Right lobe of liver (tissue), 6 donors: ENCODE results near the gene GYG2. TPM values are rescaled to one million over a fixed set of nuclear protein-coding genes. Genes with fewer than 3 reads are reported as not detected.
"Not testable (repeated sequence)": the region's sequence is repeated elsewhere in the genome, so short reads cannot be mapped to it uniquely, and the experiment has no call there.

Experiments used
- ATAC-seq, 4 donors: fragments of 200-7000 bp; cut with Tn5 transposase; one replicate each; pipeline ENCODE4 v1.9.1; 2020; ENCODE audit warnings: mild to moderate bottlenecking in 4 of 4, moderate library complexity in 4 of 4
- DNase-seq, 3 donors: peaks; one replicate each; pipeline ENCODE4 v3.0.0-alpha.2; 2020
- H3K27ac ChIP-seq, 3 donors: fragments of 200-600 bp; one replicate each; pipeline ENCODE4 v1.8.0; 2022
- H3K27me3 ChIP-seq, 2 donors: fragments of 200-600 bp; one replicate each; pipeline ENCODE4 v1.8.0; 2022
- H3K36me3 ChIP-seq, 4 donors: fragments of 200-600 bp; sonication (generic) in 1 of 4; one replicate each; pipeline versions ENCODE4 v1.5.1 to v1.8.0; 2017 to 2022; ENCODE audit warnings: control low read depth in 1 of 4
- H3K4me1 ChIP-seq, 4 donors: fragments of 200-600 bp; sonication (generic) in 1 of 4; one replicate each; pipeline versions ENCODE4 v1.5.1 to v1.8.0; 2017 to 2022; ENCODE audit warnings: control low read depth in 1 of 4
- H3K4me3 ChIP-seq, 3 donors: fragments of 200-600 bp; one replicate each; pipeline ENCODE4 v1.8.0; 2022
- H3K9me3 ChIP-seq, 4 donors: fragments of 200-600 bp; sonication (generic) in 1 of 4; one replicate each; pipeline versions ENCODE4 v1.5.1 to v1.8.0; 2017 to 2022; ENCODE audit warnings: control low read depth in 1 of 4
- CTCF ChIP-seq, 4 donors: fragments of 200-600 bp in 3 of 4; fragments of 450-650 bp in 1 of 4; IDR thresholded peaks; one replicate each; pipeline versions ENCODE4 v1.5.1 to v1.8.0; 2016 to 2022; ENCODE audit warnings: antibody characterized with exemption in 4 of 4, mild to moderate bottlenecking in 2 of 4
- POLR2A ChIP-seq: fragments of 450-650 bp; IDR thresholded peaks from one replicate; pipeline ENCODE4 v1.6.1; 2017; ENCODE audit warnings: antibody characterized with exemption, mild to moderate bottlenecking
- WGBS: methylation state at CpG from one replicate; pipeline ENCODE4 v1.1.6; 2018; ENCODE audit warnings: low coverage, low lambda C conversion rate; ENCODE audit not compliant: insufficient coverage; ENCODE audit errors: missing lambda C conversion rate; 5-methylcytosine and 5-hydroxymethylcytosine counted together
- intact Hi-C, 2 donors: fragments of 100-400 bp; cut with DNase I; formaldehyde crosslinking; loops; one replicate each; pipeline versions ENCODE4 v1.11.2 to v1.14.1; 2022
- total RNA-seq, 6 experiments: library from RNA; depleted of rRNA in 2 of 6; stranded (reverse); fragments of >200 nt in 2 of 6; fragmentation: NEBNext Ultra II Directional in 3 of 6; extraction: Animal tissue kit (Norgen Biotek cat#: 25700) in 3 of 6; gene quantifications; one replicate each; pipeline versions ENCODE4 v1.1.0 to v1.2.4, GENCODE V29; 2016 to 2023
- donor health status: DM: no; HTN: yes; CAD: no.
- donor health status: DM: no; HTN: no; CAD: no.
- donor health status: DM: no; HTN: no; CAD: no.
- donor health status: DM: no; HTN: yes; CAD: no.
- donor health status: DM: no; HTN: yes; CAD: no.

The GYG2 gene
- total RNA-seq, 6 experiments from 2014 or later: 17.6 to 27.7 (median 21.3) TPM

- Histone ChIP-seq H3K36me3 (no peaks in the 10 kb centered on the region), H3K27me3 (no peaks in the 10 kb centered on the region), H3K4me1 (no peaks in the 10 kb centered on the region), H3K9me3 (no peaks in the 10 kb centered on the region), H3K27ac (no peak overlapping the region), H3K4me3 (no peak overlapping the region)
- intact Hi-C loops: loop anchor here in 1 of 2 donors (10.0 kb wide), 1 partner anchor 156 kb away; no protein-coding TSS in a partner anchor
- 87% methylated on average over 3 of the region's 4 CpGs for WGBS
- no peak for ATAC-seq
- no peak for DNase-seq
- no peak for TF ChIP-seq CTCF (IDR thresholded peaks at IDR 0.05)
Observed at GRCh38 chrX:2801223-2801622, 27.5 kb upstream of the GYG2 start.

DNA sequence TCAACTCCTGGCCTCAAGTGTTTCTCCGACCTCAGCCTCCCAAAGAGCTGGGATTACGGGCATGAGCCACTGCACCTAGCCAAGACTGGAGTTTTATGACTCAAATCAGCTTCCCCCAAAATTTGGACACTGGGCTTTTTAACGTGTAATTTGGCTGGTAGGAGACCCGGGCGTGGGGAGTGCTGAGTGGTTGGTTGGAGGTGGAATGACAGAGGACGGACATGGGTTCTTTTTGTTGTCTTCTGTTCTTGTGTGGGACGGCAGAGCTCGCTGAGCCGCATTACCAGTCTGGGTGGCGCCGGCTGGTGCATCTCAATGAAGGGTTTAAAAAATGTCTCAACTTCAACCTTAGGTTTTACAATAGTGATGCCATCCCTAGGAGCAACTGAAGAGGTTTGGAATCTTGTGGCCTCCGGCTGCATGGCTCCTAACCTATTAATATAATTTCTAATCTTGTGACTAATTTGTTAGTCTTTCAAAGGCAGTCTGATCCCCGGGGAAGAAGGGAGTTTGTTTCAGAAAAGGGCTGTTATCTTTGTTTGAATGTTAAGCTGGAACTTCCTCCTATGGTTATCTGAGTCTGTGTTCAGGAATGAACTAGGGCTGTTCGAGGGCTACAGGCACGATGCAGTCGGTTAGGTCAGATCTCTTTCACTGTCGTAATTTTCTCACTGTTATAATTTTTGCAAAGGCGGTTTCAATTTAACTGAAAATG is 26.2 kb upstream of the GYG2 start:
- intact Hi-C loops: loop anchor here in 1 of 2 donors (10.0 kb wide), 1 partner anchor 158 kb away; no protein-coding TSS in a partner anchor
- H3K27me3 ChIP-seq, H3K36me3 ChIP-seq, H3K4me1 ChIP-seq, DNase-seq, H3K9me3 ChIP-seq, ATAC-seq, H3K27ac ChIP-seq, H3K4me3 ChIP-seq: not testable (repeated sequence)
- 35% methylated on average over 11 of the region's 18 CpGs for WGBS

GRCh38 chrX:2803486-2803885 is 25.2 kb upstream of the GYG2 start:
- not testable (repeated sequence) for ATAC-seq
- 26% methylated on average over 2 of the region's 8 CpGs for WGBS

GRCh38 chrX:2804106-2804843 is 24.5 kb upstream of the GYG2 start:
- not testable (repeated sequence) for ATAC-seq, H3K27me3 ChIP-seq, DNase-seq, H3K27ac ChIP-seq, H3K9me3 ChIP-seq, H3K36me3 ChIP-seq, H3K4me3 ChIP-seq, H3K4me1 ChIP-seq
- WGBS: 57% methylated on average over 4 of the region's 18 CpGs
- intact Hi-C loops: loop anchor here in 1 of 2 donors (10.0 kb wide), 1 partner anchor 159 kb away; no protein-coding TSS in a partner anchor

More at GRCh38 chrX:2803486-2803885, 25.2 kb upstream of the GYG2 start:
- not testable (repeated sequence) for DNase-seq, H3K4me1 ChIP-seq, H3K27ac ChIP-seq, H3K27me3 ChIP-seq, H3K4me3 ChIP-seq, H3K36me3 ChIP-seq, H3K9me3 ChIP-seq
- intact Hi-C loops: loop anchor here in 1 of 2 donors (10.0 kb wide), 1 partner anchor 159 kb away; no protein-coding TSS in a partner anchor

- intact Hi-C loops: loop anchor here in 1 of 2 donors (10.0 kb wide), 1 partner anchor 160 kb away; no protein-coding TSS in a partner anchor
- H3K36me3 ChIP-seq, H3K4me3 ChIP-seq, H3K9me3 ChIP-seq, ATAC-seq, H3K4me1 ChIP-seq, DNase-seq, H3K27me3 ChIP-seq, H3K27ac ChIP-seq: not testable (repeated sequence)
- 70% methylated on average over 11 of the region's 20 CpGs for WGBS
Observed at GRCh38 chrX:2804858-2805257, 23.9 kb upstream of the GYG2 start.

GRCh38 chrX:2811271-2811670 is 17.5 kb upstream of the GYG2 start:
- intact Hi-C loops: no loop called here

More at GRCh38 chrX:2811271-2811670, 17.5 kb upstream of the GYG2 start:
- ATAC-seq (no peak), DNase-seq (no peak)
- Histone ChIP-seq H3K27me3 (no peaks in the 10 kb centered on the region), H3K4me1 (no peaks in the 10 kb centered on the region), H3K36me3 (no peaks in the 10 kb centered on the region), H3K27ac (no peak overlapping the region), H3K4me3 (no peak overlapping the region), H3K9me3 (no peaks in the 10 kb centered on the region)
- TF ChIP-seq CTCF (IDR thresholded peaks at IDR 0.05) (no peak), POLR2A (no peak)
- WGBS: 66% methylated on average over 5 of the region's 5 CpGs
